ENCODE measurements around the gene CASZ1.

The CASZ1 gene

GRCh38 chr1:10815858-10816195 lies 19.4 kb upstream of the CASZ1 start:
- no peak for DNase-seq (ENCODE audit: insufficient read length, low spot score)
- TF ChIP-seq POLR2A (IDR thresholded peaks at IDR 0.05; ENCODE audit: low read depth, low read length), result no peak
- no peak for FAIRE-seq

DNA sequence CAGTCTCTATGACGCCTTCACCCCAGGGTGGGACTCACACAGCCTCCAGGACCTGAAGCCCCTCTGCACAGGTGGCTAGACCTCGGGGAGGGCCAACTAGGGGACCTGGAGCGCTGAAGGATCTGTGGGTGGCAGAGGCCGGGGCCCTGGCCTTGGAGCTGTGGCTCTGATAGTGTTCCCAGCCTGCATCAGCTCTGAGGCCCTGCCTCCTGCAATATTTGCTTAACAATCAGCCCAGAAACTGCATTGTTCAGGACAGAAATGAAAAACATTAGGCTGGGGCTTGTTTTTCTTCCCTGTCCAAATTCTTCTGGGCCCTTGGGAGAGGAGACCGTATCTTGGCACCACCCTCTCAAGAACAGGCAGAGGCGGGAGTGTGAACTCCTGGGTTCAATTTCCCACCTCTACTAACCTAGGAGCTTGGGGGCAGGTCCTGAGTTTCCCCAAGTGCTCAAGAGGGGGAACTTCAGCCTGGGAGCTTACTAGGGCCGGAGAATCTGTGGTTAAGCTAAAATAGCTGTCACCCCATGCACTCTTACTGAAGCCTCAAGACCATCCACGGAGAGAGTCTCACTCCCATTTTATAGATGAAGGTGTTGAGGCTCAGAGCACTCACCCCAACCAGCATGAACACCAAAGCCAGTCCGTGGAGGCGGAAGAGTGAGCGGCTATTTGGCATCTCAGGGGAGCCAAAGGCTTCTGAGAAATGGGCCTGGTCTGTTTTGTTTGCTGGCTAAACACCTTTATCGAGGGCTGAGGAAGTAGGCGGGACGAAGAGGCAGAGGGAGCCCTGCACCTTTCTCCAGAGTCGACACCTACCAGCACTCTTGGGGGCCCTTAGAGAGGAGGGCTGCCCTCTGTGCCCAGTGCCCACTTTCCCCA lies 18.8 kb upstream of the CASZ1 start:
- DNase-seq (ENCODE audit: insufficient read length, low spot score) (no peak), FAIRE-seq (no peak)
- no peak for TF ChIP-seq POLR2A (IDR thresholded peaks at IDR 0.05; ENCODE audit: low read depth, low read length)

- FAIRE-seq (no peak), DNase-seq (ENCODE audit: insufficient read length, low spot score) (no peak)
- TF ChIP-seq POLR2A (IDR thresholded peaks at IDR 0.05; ENCODE audit: low read depth, low read length), result no peak
Observed at GRCh38 chr1:10814312-10814711, 17.9 kb upstream of the CASZ1 start.

- no peak for TF ChIP-seq POLR2A (IDR thresholded peaks at IDR 0.05; ENCODE audit: low read depth, low read length)
- FAIRE-seq, result no peak
- DNase-seq (ENCODE audit: insufficient read length, low spot score), result no peak
Observed at GRCh38 chr1:10813799-10814198, 17.4 kb upstream of the CASZ1 start.

GRCh38 chr1:10812387-10812915 lies 16.0 kb upstream of the CASZ1 start:
- no peak for FAIRE-seq
- no peak for TF ChIP-seq POLR2A (IDR thresholded peaks at IDR 0.05; ENCODE audit: low read depth, low read length)

GRCh38 chr1:10808441-10808840 lies 12.0 kb upstream of the CASZ1 start:
- no peak for FAIRE-seq
- no peak for TF ChIP-seq POLR2A (IDR thresholded peaks at IDR 0.05; ENCODE audit: low read depth, low read length)
- no peak for DNase-seq (ENCODE audit: insufficient read length, low spot score)

More at GRCh38 chr1:10812387-10812915, 16.0 kb upstream of the CASZ1 start:
- DNase-seq (ENCODE audit: insufficient read length, low spot score), result no peak

DNA sequence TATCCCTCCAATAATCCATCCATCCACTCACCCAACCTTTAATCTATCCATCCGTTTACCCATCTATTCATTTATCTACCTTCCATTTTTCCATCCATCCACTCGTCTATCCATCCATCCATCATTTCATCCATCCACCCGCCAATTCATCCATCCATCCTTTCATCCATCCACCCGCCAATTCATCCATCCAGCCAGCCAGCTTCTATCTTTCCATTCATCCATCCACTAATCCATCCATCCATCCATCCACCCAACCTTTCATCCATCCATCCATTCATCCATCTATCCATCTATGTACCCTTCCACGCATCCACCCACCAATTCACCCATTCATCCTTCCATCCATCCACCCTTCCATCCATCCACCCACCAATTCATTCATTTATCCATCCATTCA lies 10.5 kb upstream of the CASZ1 start:
- DNase-seq (ENCODE audit: insufficient read length, low spot score), result no peak
- FAIRE-seq, result no peak
- no peak for TF ChIP-seq POLR2A (IDR thresholded peaks at IDR 0.05; ENCODE audit: low read depth, low read length)

DNA sequence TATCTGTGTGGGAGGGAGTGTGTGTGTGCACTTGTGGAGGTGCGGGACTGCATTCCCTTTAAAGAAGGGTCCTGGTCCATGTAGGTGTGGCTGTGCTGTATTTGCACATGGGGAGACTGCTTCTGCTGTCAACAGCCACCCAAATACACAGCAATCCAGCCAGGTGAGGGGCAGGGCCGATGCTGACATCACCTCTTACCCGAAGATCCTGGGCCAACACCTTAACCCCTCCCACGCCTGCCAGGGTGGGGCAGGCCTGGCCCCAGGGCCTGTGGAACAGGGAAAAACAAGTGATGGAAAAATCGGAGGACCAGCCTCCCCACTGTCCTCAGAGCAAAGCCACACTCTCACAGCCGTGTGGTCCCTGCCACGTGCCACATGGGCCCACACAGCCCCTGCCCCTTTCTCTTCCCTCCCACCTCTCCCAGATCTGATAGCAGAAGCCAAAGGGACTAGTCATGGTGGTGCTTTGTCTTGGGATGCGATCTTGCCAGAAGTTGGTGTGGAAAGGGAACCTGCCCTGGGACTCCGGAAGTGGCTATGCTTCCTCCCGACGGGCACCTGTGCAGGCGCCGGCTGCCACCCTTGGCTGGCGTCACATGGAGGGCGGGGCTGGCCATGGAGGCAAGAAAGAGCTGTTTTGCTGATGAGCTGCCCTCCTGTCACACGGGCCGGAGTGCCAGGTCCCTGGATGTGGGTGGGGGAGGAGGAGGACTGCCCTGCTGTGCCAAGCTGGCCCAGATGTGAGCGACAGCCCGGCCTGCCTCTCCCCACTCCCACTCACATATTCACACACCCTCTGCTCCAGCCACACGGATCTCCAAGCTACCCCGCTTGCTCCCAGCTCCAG lies 7.8 kb upstream of the CASZ1 start:
- FAIRE-seq (no peak), DNase-seq (ENCODE audit: insufficient read length, low spot score) (no peak)
- TF ChIP-seq POLR2A (IDR thresholded peaks at IDR 0.05; ENCODE audit: low read depth, low read length), result no peak

DNA sequence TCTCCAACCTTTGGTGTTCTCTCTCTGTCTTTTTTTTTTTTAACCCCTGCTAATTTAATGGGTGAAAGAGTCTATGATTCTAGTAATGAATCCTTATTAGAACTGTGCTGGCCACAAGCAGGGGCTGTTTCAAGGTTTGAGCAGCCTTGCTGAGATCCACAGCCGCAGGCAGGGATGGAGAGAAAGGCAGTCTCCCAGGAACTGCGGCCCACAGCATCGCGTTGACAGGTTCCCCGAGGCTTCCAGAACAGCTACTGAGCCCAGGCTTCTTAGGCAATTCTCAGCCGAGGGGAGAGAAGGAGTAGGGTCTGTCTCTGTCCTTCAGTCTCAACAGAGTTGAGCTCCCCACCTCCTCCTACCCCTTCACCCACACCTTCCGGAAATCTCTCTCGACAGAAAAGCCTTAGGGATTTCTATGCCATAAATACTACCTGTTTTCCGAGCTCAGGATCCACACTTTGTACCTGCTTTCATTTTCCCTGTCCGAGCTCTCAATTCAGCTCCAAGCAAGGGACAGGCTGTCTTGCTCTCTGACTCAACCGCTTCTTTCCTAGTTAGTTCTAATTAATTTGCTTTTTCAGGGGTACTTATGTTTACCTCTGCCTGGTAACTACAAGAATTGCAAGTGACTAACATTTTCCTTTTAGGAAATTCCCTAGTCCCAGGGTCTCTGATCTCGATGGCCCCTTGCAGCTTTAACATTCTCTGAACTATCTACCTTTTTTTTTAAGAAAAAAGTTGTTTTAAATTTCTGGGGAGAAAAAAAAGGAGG lies 6.7 kb upstream of the CASZ1 start:
- FAIRE-seq (no peak), DNase-seq (ENCODE audit: insufficient read length, low spot score) (no peak)
- no peak for TF ChIP-seq POLR2A (IDR thresholded peaks at IDR 0.05; ENCODE audit: low read depth, low read length)

- no peak for DNase-seq (ENCODE audit: insufficient read length, low spot score)
- no peak for FAIRE-seq
- no peak for TF ChIP-seq POLR2A (IDR thresholded peaks at IDR 0.05; ENCODE audit: low read depth, low read length)
Observed at GRCh38 chr1:10800778-10801177, 4.3 kb upstream of the CASZ1 start.

GRCh38 chr1:10799726-10800125 lies 3.3 kb upstream of the CASZ1 start:
- DNase-seq (ENCODE audit: insufficient read length, low spot score), result no peak
- TF ChIP-seq POLR2A (IDR thresholded peaks at IDR 0.05; ENCODE audit: low read depth, low read length), result no peak
- FAIRE-seq, result no peak

DNA sequence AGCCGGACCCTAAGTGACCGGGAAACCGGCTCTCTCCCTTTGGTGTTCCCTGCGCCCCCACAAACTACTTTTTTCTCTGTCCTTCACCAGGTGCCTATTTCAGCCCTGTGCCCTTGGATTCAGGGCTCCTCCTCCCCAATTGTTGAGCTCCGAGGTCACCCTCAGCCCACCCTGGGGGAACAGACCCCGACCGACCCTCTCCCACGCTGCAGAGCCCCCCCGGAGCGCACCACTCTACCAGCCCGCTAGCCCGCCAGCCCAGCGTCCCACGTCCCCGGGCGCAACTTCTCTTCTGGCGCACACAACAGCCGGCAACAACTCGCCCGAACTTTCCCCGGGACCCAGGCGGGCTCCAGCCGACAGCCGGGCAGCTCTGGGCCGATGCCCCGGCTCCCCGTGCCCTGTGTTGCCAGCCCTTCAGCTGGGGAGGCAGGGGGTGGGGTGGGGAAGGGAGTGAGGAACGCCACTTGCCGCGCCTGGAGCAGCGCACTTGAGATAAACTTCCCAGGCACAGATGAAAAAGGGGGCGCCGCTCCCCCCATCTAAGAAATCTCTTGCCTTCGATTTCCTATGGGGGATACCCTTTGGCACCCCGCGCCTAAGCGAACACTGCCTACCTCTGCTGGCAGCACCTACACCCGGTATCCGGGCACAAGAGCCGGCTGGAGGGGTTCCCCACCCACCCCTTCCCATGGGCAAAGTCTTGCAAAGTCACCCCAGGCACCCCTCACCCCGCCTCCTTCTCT lies 997 bp downstream of the CASZ1 start:
- DNase-seq (ENCODE audit: insufficient read length, low spot score), result peak; percentile 29
- TF ChIP-seq POLR2A (IDR thresholded peaks at IDR 0.05; ENCODE audit: low read depth, low read length), result no peak
- no peak for FAIRE-seq

GRCh38 chr1:10794724-10795275 lies 1.6 kb downstream of the CASZ1 start:
- DNase-seq (ENCODE audit: insufficient read length, low spot score), result no peak
- FAIRE-seq, result no peak
- TF ChIP-seq POLR2A (IDR thresholded peaks at IDR 0.05; ENCODE audit: low read depth, low read length), result no peak

All from H54 (cell line).